ENCODE data around the gene FAM53B.

The FAM53B gene

GRCh38 chr10:124607693-124608092 lies 136.5 kb downstream of the FAM53B start:
- no peak for DNase-seq

- no peak for DNase-seq
These were observed 137.4 kb downstream of the FAM53B start for GRCh38 chr10:124606822-124607221.

- no peak for DNase-seq
These were observed 138.0 kb downstream of the FAM53B start for GRCh38 chr10:124605856-124606812.

GRCh38 chr10:124605481-124605855 lies 138.7 kb downstream of the FAM53B start:
- DNase-seq: no peak

GRCh38 chr10:124605001-124605370 lies 139.2 kb downstream of the FAM53B start:
- no peak for DNase-seq

- no peak for DNase-seq
These were observed 139.8 kb downstream of the FAM53B start for GRCh38 chr10:124604214-124605000.

GRCh38 chr10:124603376-124604213 lies 140.6 kb downstream of the FAM53B start:
- no peak for DNase-seq

- DNase-seq: no peak
These were observed 141.4 kb downstream of the FAM53B start for GRCh38 chr10:124602646-124603365.

GRCh38 chr10:124602121-124602561 lies 142.0 kb downstream of the FAM53B start:
- DNase-seq: no peak

GRCh38 chr10:124601431-124602120 lies 142.6 kb downstream of the FAM53B start:
- DNase-seq: no peak

- DNase-seq: no peak
These were observed 143.2 kb downstream of the FAM53B start for GRCh38 chr10:124601016-124601415.

GRCh38 chr10:124600051-124600880 lies 143.9 kb downstream of the FAM53B start:
- DNase-seq: no peak

- DNase-seq: no peak
These were observed 144.6 kb downstream of the FAM53B start for GRCh38 chr10:124599588-124600050.

GRCh38 chr10:124598773-124599587 lies 145.2 kb downstream of the FAM53B start:
- no peak for DNase-seq

- DNase-seq: no peak
These were observed 146.0 kb downstream of the FAM53B start for GRCh38 chr10:124598196-124598595.

GRCh38 chr10:124597846-124598165 lies 146.4 kb downstream of the FAM53B start:
- DNase-seq: no peak

GRCh38 chr10:124596962-124597845 lies 147.0 kb downstream of the FAM53B start:
- no peak for DNase-seq

GRCh38 chr10:124596116-124596785 lies 147.9 kb downstream of the FAM53B start:
- DNase-seq: peak in 1 of 2 donors; percentile 18

All from inflammatory macrophage (primary cell).